Measurements from ENCODE around the gene PIEZO2.

PIEZO2 gene

DNA sequence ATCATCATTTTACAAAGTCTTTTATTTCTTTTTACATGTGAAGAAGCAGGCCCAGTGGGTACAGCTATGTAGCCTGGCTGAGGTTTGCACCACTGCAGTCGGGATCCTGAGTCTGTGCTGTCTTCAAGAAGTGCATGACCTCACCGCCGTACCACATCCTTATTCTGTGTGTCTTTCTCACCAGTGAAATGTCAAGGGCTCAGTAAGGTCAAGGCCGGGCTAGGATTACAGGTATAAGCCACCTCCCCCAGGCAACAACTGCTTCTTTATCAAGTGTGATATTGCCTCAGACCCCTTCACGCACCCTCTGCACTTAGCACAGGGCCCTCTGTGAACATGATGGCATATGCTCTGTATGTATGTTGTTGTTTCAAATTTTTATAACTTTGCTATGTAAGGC is 76.7 kb downstream of the PIEZO2 start:
- Histone ChIP-seq H3K9me3 (ENCODE audit: insufficient read depth, low read depth, low read length) (no peaks in the 10 kb centered on the region), H3K4me1 (ENCODE audit: insufficient read depth, low read length, poor library complexity, severe bottlenecking) (no peaks in the 10 kb centered on the region), H3K27me3 (ENCODE audit: insufficient read depth, low read length, poor library complexity, severe bottlenecking) (no peaks in the 10 kb centered on the region), H3K9ac (ENCODE audit: low read depth, low read length, poor library complexity, severe bottlenecking) (no peak overlapping the region), H3K4me3 (ENCODE audit: low read length, poor library complexity, severe bottlenecking) (no peak overlapping the region), H2AFZ (ENCODE audit: low read length) (no peak overlapping the region), H3K79me2 (ENCODE audit: insufficient read depth, low read length) (no peaks in the 10 kb centered on the region), H3F3A (ENCODE audit: low read depth) (no peaks in the 10 kb centered on the region), H4K20me1 (ENCODE audit: insufficient read depth, low read length, poor library complexity, severe bottlenecking) (no peaks in the 10 kb centered on the region), H3K9me2 (replicated peaks; ENCODE audit: low read depth, low read length) (no peaks in the 10 kb centered on the region), H3K36me3 (ENCODE audit: insufficient read depth, low read length) (no peaks in the 10 kb centered on the region), H3K4me2 (ENCODE audit: low read depth, low read length, poor library complexity, severe bottlenecking) (no peak overlapping the region)
- TF ChIP-seq CTCF (conservative IDR thresholded peaks at IDR 0.05; ENCODE audit: low read length) (no peak), EZH2phosphoT487 (IDR thresholded peaks at IDR 0.05; ENCODE audit: borderline replicate concordance) (no peak)

DNA sequence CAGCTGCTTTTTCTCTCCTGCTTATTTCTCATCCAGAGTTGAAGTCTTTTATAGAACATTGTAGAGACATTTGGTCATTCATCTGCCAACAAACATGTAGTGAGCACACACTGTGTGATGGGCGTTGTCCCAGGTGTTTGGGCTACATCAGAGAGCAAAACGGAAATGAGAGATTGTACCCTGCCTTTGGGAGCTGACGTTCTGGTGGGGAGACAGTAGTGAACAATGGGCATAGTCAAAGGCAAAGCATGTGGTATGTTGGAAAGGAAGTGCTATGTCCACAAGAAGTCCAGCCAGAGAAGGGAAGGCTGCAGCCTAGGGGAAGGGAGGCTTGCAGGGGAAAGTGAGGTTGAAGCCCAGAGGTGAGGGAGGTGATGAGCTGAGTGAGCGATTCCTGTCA is 78.1 kb downstream of the PIEZO2 start:
- no peak for TF ChIP-seq CTCF (conservative IDR thresholded peaks at IDR 0.05; ENCODE audit: low read length)
- TF ChIP-seq EZH2phosphoT487 (IDR thresholded peaks at IDR 0.05; ENCODE audit: borderline replicate concordance): no peak

GRCh38 chr18:11070593-11070992 is 78.8 kb downstream of the PIEZO2 start:
- H3K79me2 ChIP-seq (ENCODE audit: insufficient read depth, low read length): no peaks in the 10 kb centered on the region
- H3K9ac ChIP-seq (ENCODE audit: low read depth, low read length, poor library complexity, severe bottlenecking): no peak overlapping the region
- H3F3A ChIP-seq (ENCODE audit: low read depth): no peaks in the 10 kb centered on the region
- H3K36me3 ChIP-seq (ENCODE audit: insufficient read depth, low read length): no peaks in the 10 kb centered on the region
- no peaks in the 10 kb centered on the region for H3K4me1 ChIP-seq (ENCODE audit: insufficient read depth, low read length, poor library complexity, severe bottlenecking)
- H3K9me3 ChIP-seq (ENCODE audit: insufficient read depth, low read depth, low read length): no peaks in the 10 kb centered on the region
- H2AFZ ChIP-seq (ENCODE audit: low read length): no peak overlapping the region
- no peak overlapping the region for H3K4me2 ChIP-seq (ENCODE audit: low read depth, low read length, poor library complexity, severe bottlenecking)
- no peak overlapping the region for H3K4me3 ChIP-seq (ENCODE audit: low read length, poor library complexity, severe bottlenecking)
- H3K9me2 ChIP-seq (replicated peaks; ENCODE audit: low read depth, low read length): no peaks in the 10 kb centered on the region
- H3K27me3 ChIP-seq (ENCODE audit: insufficient read depth, low read length, poor library complexity, severe bottlenecking): no peaks in the 10 kb centered on the region
- no peak for TF ChIP-seq EZH2phosphoT487 (IDR thresholded peaks at IDR 0.05; ENCODE audit: borderline replicate concordance)
- TF ChIP-seq CTCF (conservative IDR thresholded peaks at IDR 0.05; ENCODE audit: low read length): no peak
- no peaks in the 10 kb centered on the region for H4K20me1 ChIP-seq (ENCODE audit: insufficient read depth, low read length, poor library complexity, severe bottlenecking)

More for the DNA sequence above, 78.1 kb downstream of the PIEZO2 start:
- Histone ChIP-seq H3K4me2 (ENCODE audit: low read depth, low read length, poor library complexity, severe bottlenecking) (no peak overlapping the region), H3K9ac (ENCODE audit: low read depth, low read length, poor library complexity, severe bottlenecking) (no peak overlapping the region), H3K4me3 (ENCODE audit: low read length, poor library complexity, severe bottlenecking) (no peak overlapping the region), H4K20me1 (ENCODE audit: insufficient read depth, low read length, poor library complexity, severe bottlenecking) (no peaks in the 10 kb centered on the region), H3K9me2 (replicated peaks; ENCODE audit: low read depth, low read length) (no peaks in the 10 kb centered on the region), H3K9me3 (ENCODE audit: insufficient read depth, low read depth, low read length) (no peaks in the 10 kb centered on the region), H3K27me3 (ENCODE audit: insufficient read depth, low read length, poor library complexity, severe bottlenecking) (no peaks in the 10 kb centered on the region), H3F3A (ENCODE audit: low read depth) (no peaks in the 10 kb centered on the region), H3K4me1 (ENCODE audit: insufficient read depth, low read length, poor library complexity, severe bottlenecking) (no peaks in the 10 kb centered on the region), H3K36me3 (ENCODE audit: insufficient read depth, low read length) (no peaks in the 10 kb centered on the region), H2AFZ (ENCODE audit: low read length) (no peak overlapping the region), H3K79me2 (ENCODE audit: insufficient read depth, low read length) (no peaks in the 10 kb centered on the region)
